Muscle layer of duodenum (tissue), 2 donors: Measurements from ENCODE around the gene CRIM1.

Experiments
- H3K27ac ChIP-seq: one replicate; pipeline ENCODE4 v1.7.0; 2013; ENCODE audit warnings: mild to moderate bottlenecking, low read length
- H3K27me3 ChIP-seq: one replicate; pipeline ENCODE4 v1.7.0; 2013; ENCODE audit warnings: low read depth, mild to moderate bottlenecking, control low read depth, low read length
- H3K36me3 ChIP-seq, 2 donors: one replicate each; pipeline ENCODE4 v1.7.0; 2013; ENCODE audit warnings: low read length in 2 of 2, control low read depth in 1 of 2, mild to moderate bottlenecking in 1 of 2; ENCODE audit not compliant: insufficient read depth in 2 of 2, control insufficient read depth in 1 of 2
- H3K4me1 ChIP-seq, 2 donors: one replicate each; pipeline ENCODE4 v1.7.0; 2013; ENCODE audit warnings: low read length in 2 of 2, mild to moderate bottlenecking in 2 of 2, control low read depth in 1 of 2, moderate library complexity in 1 of 2; ENCODE audit not compliant: insufficient read depth in 2 of 2, control insufficient read depth in 1 of 2
- H3K4me3 ChIP-seq, 2 donors: one replicate each; pipeline ENCODE4 v1.7.0; 2013; ENCODE audit warnings: low read length in 2 of 2, low read depth in 1 of 2, mild to moderate bottlenecking in 1 of 2
- H3K9me3 ChIP-seq, 2 donors: one replicate each; pipeline ENCODE4 v1.7.0; 2013; ENCODE audit warnings: low read length in 2 of 2, control low read depth in 1 of 2, mild to moderate bottlenecking in 1 of 2; ENCODE audit not compliant: control insufficient read depth in 1 of 2
- donor health status: healthy.

Gene CRIM1

DNA sequence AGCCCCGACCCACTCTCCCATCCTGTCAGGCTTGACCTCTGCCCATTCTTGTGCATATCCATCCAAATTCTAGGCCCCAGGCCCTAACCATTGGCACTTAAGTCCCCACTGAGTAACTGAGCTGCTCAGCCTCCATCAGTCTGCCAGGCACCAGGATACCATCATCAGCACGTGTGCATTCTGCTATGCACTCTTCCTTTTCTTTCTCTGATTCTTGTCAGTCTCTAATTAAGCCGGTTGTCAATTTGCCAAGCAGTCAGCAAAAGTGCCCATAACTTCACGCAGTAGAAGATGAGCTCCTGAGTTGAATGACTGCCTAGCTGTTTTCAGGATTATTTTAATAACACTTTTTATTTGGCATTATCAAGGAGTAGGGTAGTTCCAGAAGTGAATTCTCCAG lies 135.2 kb downstream of the CRIM1 start:
- Histone ChIP-seq H3K27ac (no peak overlapping the region), H3K27me3 (no peaks in the 10 kb centered on the region), H3K4me3 (no peak overlapping the region), H3K4me1 (peaks cover 4 to 10% of the 10 kb centered on the region in 2 donors), H3K36me3 (no peaks in the 10 kb centered on the region), H3K9me3 (no peaks in the 10 kb centered on the region)

DNA sequence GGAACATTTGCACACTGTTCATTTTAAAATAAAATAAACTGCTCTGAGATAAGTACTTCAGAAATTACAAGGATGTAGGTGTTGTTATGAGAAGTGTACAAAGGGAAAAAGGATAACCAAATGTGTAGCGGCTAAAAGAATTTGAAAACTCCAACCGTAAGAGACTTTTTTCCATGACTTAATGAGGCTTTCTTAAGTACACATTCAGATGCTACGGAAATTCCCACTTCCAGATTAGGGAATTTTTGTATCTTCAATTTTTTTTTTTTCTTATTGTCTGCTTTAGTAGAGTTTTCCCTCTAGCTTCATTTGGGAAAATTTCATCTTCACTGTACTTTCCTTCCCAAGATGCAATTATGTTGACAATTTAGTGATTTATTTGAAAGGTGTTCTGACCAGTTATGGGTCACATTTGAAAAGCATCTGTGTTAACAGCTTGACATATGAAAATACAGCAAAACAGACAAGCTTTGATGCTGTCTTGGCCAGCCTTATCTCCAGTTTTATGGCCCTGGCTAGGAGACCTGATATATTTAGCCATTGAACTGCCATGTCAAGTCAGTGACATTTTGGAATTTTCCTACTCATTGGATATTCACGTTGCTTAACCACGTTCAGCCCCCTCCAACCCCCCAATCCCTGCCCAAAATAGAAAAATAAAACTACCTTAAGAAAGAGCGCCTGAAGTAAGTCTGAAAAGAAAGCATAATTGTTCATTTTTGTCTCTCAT lies 136.8 kb downstream of the CRIM1 start:
- H3K36me3 ChIP-seq: no peaks in the 10 kb centered on the region
- no peaks in the 10 kb centered on the region for H3K27me3 ChIP-seq
- no peaks in the 10 kb centered on the region for H3K9me3 ChIP-seq
- H3K4me3 ChIP-seq: no peak overlapping the region
- peak overlapping the region; percentile 13 for H3K27ac ChIP-seq
- no peaks in the 10 kb centered on the region for H3K4me1 ChIP-seq

DNA sequence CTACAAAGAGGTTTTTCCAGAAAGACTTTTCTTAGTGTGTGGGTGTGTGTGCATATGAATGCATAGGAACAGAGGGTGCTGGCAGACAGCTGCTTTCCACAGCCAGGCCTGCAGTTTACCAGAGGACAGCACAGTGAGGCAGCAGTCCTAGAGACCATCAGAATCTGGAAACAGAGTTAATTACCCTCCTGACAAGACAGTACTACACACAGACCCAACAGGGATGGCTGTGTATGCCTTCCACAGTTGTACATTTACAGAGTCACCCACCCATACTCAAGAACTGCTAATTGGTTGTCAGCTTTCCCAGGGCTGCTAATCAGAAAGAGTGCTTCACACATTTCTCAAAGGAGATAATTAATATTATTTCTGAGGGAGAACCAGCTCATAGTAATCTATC lies 137.7 kb downstream of the CRIM1 start:
- H3K9me3 ChIP-seq: no peaks in the 10 kb centered on the region
- H3K4me1 ChIP-seq: no peaks in the 10 kb centered on the region
- H3K27ac ChIP-seq: peak overlapping the region; percentile 13
- no peaks in the 10 kb centered on the region for H3K27me3 ChIP-seq
- no peaks in the 10 kb centered on the region for H3K36me3 ChIP-seq
- no peak overlapping the region for H3K4me3 ChIP-seq

DNA sequence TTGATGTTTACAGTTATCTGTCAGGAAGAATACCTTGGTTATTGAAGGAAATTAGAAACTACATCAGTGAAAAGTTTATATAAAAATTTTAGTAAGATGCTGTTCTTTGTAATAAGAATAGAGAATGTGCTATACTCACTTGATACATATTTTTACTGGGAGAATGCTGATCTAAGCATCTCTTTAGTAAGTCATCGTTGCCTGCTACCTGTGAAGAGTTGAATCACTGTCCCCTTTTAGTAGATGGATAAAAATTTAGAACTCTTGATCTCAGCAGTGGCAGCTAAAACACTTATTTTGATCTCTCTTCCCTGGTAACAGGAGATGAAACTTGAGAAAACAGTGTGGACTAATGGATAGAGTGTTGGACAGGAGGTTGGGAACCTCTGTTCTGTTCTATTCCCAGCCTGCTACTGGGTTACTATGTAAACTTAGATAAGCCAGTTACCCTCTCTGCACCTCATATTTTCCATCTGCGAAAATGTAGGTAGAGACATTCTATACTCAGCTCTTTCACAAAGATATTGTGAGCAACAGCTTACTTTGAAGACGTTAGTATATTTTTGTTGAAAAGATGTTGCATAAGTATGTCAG lies 142.1 kb downstream of the CRIM1 start:
- H3K4me1 ChIP-seq: peaks cover 0 to 4% of the 10 kb centered on the region in 2 donors
- H3K9me3 ChIP-seq: no peaks in the 10 kb centered on the region
- H3K27me3 ChIP-seq: no peaks in the 10 kb centered on the region
- no peak overlapping the region for H3K27ac ChIP-seq
- H3K36me3 ChIP-seq: peaks cover 11 to 26% of the 10 kb centered on the region in 2 donors
- no peak overlapping the region for H3K4me3 ChIP-seq

DNA sequence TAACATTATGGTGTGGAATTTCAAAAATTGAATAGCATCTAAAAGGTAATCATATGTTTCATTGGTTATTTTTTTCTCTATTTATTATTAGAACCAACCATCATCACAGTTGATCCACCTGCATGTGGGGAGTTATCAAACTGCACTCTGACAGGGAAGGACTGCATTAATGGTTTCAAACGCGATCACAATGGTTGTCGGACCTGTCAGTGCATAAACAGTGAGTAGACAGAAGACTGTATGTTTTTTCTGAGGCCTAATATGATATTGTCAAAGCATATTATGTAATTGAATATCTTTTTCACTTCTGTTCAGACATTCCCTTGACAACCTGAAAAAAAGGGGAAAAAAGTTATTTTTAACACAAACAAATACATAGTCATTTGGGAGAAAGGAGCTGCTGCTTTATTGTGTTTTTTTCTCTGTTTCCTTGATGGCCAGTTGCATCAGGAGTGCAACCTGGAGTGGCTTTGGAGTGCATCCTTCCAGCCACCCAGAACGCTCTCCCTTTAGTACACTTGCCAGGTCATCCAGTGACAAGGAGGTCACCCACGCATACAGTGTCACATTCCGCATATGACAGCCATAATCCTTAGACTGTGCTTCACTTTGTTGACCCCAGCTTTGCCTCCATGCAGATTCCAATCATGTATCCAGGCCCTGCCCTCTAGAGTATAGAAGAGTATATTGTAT lies 143.7 kb downstream of the CRIM1 start:
- Histone ChIP-seq H3K27me3 (no peaks in the 10 kb centered on the region), H3K4me1 (peaks cover 0 to 4% of the 10 kb centered on the region in 2 donors), H3K9me3 (no peaks in the 10 kb centered on the region), H3K36me3 (peaks cover 14 to 26% of the 10 kb centered on the region in 2 donors), H3K4me3 (no peak overlapping the region), H3K27ac (no peak overlapping the region)

DNA sequence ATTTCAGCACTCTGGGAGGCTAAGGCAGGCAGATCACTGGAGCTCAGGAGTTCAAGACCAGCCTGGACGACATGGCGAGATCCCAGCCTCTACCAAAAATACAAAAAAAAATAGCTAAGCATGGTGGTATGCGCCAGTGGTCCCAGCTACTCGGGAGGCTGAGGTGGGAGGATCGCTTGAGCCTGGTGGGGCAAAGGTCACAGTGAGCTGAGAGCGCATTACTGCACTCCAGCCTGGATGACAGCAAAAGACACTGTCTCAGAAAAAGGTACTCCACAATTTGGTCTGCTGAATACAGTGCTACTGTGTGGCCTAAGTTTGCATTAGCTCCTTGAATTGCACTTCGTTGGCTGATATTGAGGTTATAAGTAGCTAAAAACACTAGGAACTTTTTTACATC lies 144.5 kb downstream of the CRIM1 start:
- H3K9me3 ChIP-seq: no peaks in the 10 kb centered on the region
- H3K36me3 ChIP-seq: peaks cover 14 to 26% of the 10 kb centered on the region in 2 donors
- no peaks in the 10 kb centered on the region for H3K27me3 ChIP-seq
- no peak overlapping the region for H3K4me3 ChIP-seq
- H3K4me1 ChIP-seq: peaks cover 0 to 4% of the 10 kb centered on the region in 2 donors
- no peak overlapping the region for H3K27ac ChIP-seq

DNA sequence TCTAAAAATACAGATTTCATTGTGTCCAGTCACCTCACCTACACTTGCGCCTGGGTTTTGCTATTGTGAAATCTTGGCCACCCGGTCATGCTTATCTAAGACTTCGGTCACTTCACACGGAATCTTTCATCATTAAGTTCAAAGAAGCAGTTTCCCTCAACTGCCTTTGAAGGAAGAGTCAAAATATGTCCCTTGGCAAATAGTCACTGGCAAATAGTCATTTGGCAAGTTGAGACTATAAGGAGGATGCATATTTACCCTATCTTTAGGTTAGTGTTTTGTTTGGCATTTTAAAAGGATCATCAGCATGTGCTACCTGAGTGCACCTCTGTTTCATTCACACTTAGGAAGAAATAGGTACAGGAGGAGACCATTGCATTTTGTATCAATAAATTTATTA lies 146.5 kb downstream of the CRIM1 start:
- Histone ChIP-seq H3K27ac (no peak overlapping the region), H3K9me3 (no peaks in the 10 kb centered on the region), H3K36me3 (peaks cover 14 to 29% of the 10 kb centered on the region in 2 donors), H3K4me3 (no peak overlapping the region), H3K4me1 (peaks cover 0 to 4% of the 10 kb centered on the region in 2 donors), H3K27me3 (no peaks in the 10 kb centered on the region)

DNA sequence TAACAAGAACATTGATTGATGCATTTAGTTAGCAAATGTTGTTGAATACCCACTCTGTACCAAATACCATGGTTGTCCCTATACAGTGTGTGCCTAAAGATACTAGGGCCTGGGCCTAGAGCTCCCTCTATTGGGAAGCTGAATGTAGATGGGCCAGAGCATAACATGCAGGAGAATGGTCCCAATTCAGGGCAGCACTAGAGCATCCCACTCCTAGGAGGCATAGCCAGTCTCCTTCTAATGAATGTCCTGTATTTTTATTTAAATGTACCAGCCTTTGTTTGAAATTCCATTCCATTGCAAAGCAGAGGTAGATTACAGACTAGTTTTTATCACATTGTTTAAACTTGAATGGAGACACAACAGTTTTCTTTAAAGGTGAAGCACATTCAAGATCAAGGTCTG lies 151.8 kb downstream of the CRIM1 start:
- H3K27me3 ChIP-seq: no peaks in the 10 kb centered on the region
- peaks cover 12 to 14% of the 10 kb centered on the region in 2 donors for H3K36me3 ChIP-seq
- H3K4me1 ChIP-seq: no peaks in the 10 kb centered on the region
- H3K9me3 ChIP-seq: no peaks in the 10 kb centered on the region
- no peak overlapping the region for H3K27ac ChIP-seq
- no peak overlapping the region for H3K4me3 ChIP-seq

DNA sequence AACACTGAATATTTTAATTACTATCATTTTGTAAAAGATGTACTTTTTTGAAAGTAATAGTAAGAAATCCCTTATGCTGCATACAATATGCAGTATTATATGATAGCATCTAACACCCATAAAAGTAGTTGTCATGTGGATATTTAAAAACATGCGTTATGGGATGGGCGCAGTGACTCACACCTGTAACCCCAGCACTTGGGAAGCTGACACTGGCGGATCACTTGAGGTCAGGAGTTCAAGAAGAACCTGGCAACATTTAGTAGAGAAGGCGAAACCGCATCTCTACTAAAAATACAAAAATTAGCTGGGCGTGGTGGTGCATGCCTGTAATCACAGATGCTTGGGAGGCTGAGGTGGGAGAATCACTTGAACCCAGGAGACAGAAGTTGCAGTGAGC lies 153.5 kb downstream of the CRIM1 start:
- Histone ChIP-seq H3K36me3 (peaks cover 25 to 30% of the 10 kb centered on the region in 2 donors), H3K27me3 (no peaks in the 10 kb centered on the region)

DNA sequence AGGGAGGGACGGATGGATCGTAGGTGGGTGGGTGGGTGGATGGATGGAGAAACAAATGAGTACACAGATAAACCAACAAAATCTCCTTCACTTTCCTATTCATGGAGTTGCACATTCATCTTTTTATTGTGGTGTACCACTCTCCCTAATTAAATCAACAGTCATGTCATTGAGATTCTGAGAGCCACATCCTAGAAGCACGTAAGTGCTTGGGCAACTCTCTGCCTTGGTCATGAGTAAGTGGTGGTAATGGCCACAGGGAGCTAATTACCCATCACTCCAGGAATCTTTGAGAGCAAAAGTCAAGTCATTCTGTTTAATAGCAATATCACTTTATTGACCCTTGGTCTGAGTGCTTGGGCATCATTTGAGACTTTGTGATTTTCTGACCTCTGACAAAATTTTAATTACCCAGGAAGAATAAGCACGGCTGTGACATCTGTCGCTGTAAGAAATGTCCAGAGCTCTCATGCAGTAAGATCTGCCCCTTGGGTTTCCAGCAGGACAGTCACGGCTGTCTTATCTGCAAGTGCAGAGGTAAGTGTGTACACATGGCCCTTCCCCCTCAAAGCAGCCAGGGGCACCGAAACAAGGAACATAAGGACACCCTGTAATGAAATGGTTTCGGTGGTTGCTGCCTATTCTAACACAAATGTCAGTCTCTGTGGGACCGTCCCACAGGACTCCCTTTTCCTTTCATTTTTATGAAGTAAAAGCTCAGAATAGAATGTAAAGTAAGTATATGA lies 156.5 kb downstream of the CRIM1 start:
- no peaks in the 10 kb centered on the region for H3K27me3 ChIP-seq
- H3K27ac ChIP-seq: no peak overlapping the region
- H3K4me1 ChIP-seq: no peaks in the 10 kb centered on the region
- no peaks in the 10 kb centered on the region for H3K9me3 ChIP-seq
- H3K36me3 ChIP-seq: peaks cover 41 to 47% of the 10 kb centered on the region in 2 donors
- H3K4me3 ChIP-seq: no peak overlapping the region

More for the DNA sequence above, 153.5 kb downstream of the CRIM1 start:
- H3K9me3 ChIP-seq: no peaks in the 10 kb centered on the region
- no peaks in the 10 kb centered on the region for H3K4me1 ChIP-seq
- H3K4me3 ChIP-seq: no peak overlapping the region
- no peak overlapping the region for H3K27ac ChIP-seq

DNA sequence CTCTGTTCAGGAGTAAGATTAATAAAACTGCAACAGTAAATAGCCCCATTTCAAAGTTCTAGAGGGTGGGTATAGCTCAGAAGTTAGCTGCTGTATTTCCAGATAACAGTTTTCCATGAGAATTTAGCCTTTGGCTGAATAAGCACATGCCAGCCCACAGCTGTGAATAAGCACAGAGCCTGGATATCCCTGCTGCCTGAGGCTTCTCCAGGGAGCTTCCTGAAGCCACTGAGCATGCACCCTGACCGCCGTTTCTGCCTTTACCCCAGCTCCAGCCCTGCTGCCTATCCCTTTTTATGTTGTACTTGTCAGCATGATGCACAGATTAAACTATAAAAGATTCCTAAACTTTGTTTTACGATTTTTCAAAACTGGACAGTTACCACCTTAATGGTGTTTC lies 157.1 kb downstream of the CRIM1 start:
- no peak overlapping the region for H3K4me3 ChIP-seq
- no peak overlapping the region for H3K27ac ChIP-seq
- no peaks in the 10 kb centered on the region for H3K27me3 ChIP-seq
- peaks cover 46 to 53% of the 10 kb centered on the region in 2 donors for H3K36me3 ChIP-seq
- H3K4me1 ChIP-seq: no peaks in the 10 kb centered on the region
- H3K9me3 ChIP-seq: no peaks in the 10 kb centered on the region
